Esophagus muscularis mucosa (tissue), 4 donors: ENCODE measurements around the gene NTRK2. TPM values are rescaled to one million over a fixed set of nuclear protein-coding genes. Genes with fewer than 3 reads are reported as not detected.

Experiments
- DNase-seq: peaks from one replicate; pipeline ENCODE4 v3.0.0-alpha.2; 2017; ENCODE audit errors: extremely low spot score
- H3K27ac ChIP-seq, 4 donors: fragments of 200-600 bp; sonication (generic); replicated peaks in 1 of 4; 1 replicate in 3 of 4; 2 replicates in 1 of 4; pipeline ENCODE4 v1.5.1; 2016 to 2019; ENCODE audit warnings: mild to moderate bottlenecking in 1 of 4
- H3K27me3 ChIP-seq, 4 donors: fragments of 200-600 bp; sonication (generic); one replicate each; pipeline versions ENCODE4 v1.5.1 to v1.6.0; 2016 to 2019
- H3K36me3 ChIP-seq, 4 donors: fragments of 200-600 bp; sonication (generic); one replicate each; pipeline ENCODE4 v1.5.1; 2016 to 2019
- H3K4me1 ChIP-seq, 4 donors: fragments of 200-600 bp; sonication (generic); one replicate each; pipeline ENCODE4 v1.5.1; 2016 to 2019
- H3K4me3 ChIP-seq, 4 donors: fragments of 200-600 bp; sonication (generic); 1 replicate in 2 of 4; 2 replicates in 2 of 4; pipeline ENCODE4 v1.5.1; 2016 to 2019; ENCODE audit warnings: mild to moderate bottlenecking in 4 of 4, moderate library complexity in 1 of 4
- H3K9me3 ChIP-seq, 4 donors: fragments of 200-600 bp; sonication (generic); 1 replicate in 3 of 4; 2 replicates in 1 of 4; pipeline ENCODE4 v1.5.1; 2016 to 2019
- EP300 ChIP-seq: sonication (generic); formaldehyde crosslinking; IDR thresholded peaks from one replicate; pipeline ENCODE4 v1.6.1; 2017; ENCODE audit warnings: antibody characterized with exemption
- POLR2A ChIP-seq: fragments of 450-650 bp; IDR thresholded peaks from one replicate; pipeline ENCODE4 v1.6.1; 2017; ENCODE audit warnings: antibody characterized with exemption, moderate library complexity, mild to moderate bottlenecking, low read depth
- POLR2AphosphoS5 ChIP-seq, 2 donors: sonication (generic); formaldehyde crosslinking; IDR thresholded peaks; one replicate each; pipeline ENCODE4 v1.6.1; 2017; ENCODE audit warnings: antibody characterized with exemption in 2 of 2
- WGBS: methylation state at CpG from one replicate; pipeline ENCODE4 v1.1.5; 2018; 5-methylcytosine and 5-hydroxymethylcytosine counted together
- intact Hi-C: fragments of 100-400 bp; cut with DNase I; formaldehyde crosslinking; loops from one replicate; pipeline ENCODE4 v1.15.1; 2023
- total RNA-seq, 4 donors: library from RNA; depleted of rRNA; stranded (reverse); fragments of >200 nt; gene quantifications; one replicate each; pipeline versions ENCODE4 v1.1.0 to v1.2.1, GENCODE V29; 2016
- TF ChIP-seq, protein P1 (sequence below), 3 experiments: fragments of 200-600 bp in 2 of 3; fragments of 450-650 bp in 1 of 3; sonication (generic) in 2 of 3; IDR thresholded peaks; one replicate each; pipeline ENCODE4 v1.5.1; 2017 to 2019; ENCODE audit warnings: antibody characterized with exemption in 3 of 3, mild to moderate bottlenecking in 2 of 3, moderate library complexity in 1 of 3

Gene NTRK2
- total RNA-seq, 4 donors from 2014 or later: 1.2 to 6.3 (median 5.5) TPM

GRCh38 chr9:84998639-84999038, 329.1 kb downstream of the NTRK2 start:
- Histone ChIP-seq H3K4me3 (no peak overlapping the region), H3K36me3 (no peaks in the 10 kb centered on the region), H3K27me3 (no peaks in the 10 kb centered on the region), H3K9me3 (peaks cover 0 to 17% (median 12%) of the 10 kb centered on the region in 4 donors), H3K27ac (no peak overlapping the region), H3K4me1 (no peaks in the 10 kb centered on the region)
- no peak for DNase-seq
- WGBS: 64% methylated on average over 2 of the region's 2 CpGs
- TF ChIP-seq EP300: no peak
- no peak for TF ChIP-seq POLR2A
- no peak for TF ChIP-seq POLR2AphosphoS5 (IDR thresholded peaks at IDR 0.05)
- TF ChIP-seq, protein P1, sequence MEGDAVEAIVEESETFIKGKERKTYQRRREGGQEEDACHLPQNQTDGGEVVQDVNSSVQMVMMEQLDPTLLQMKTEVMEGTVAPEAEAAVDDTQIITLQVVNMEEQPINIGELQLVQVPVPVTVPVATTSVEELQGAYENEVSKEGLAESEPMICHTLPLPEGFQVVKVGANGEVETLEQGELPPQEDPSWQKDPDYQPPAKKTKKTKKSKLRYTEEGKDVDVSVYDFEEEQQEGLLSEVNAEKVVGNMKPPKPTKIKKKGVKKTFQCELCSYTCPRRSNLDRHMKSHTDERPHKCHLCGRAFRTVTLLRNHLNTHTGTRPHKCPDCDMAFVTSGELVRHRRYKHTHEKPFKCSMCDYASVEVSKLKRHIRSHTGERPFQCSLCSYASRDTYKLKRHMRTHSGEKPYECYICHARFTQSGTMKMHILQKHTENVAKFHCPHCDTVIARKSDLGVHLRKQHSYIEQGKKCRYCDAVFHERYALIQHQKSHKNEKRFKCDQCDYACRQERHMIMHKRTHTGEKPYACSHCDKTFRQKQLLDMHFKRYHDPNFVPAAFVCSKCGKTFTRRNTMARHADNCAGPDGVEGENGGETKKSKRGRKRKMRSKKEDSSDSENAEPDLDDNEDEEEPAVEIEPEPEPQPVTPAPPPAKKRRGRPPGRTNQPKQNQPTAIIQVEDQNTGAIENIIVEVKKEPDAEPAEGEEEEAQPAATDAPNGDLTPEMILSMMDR (IDR thresholded peaks at IDR 0.05): no peak
- intact Hi-C loops: no loop called here

GRCh38 chr9:84999788-85000187, 330.3 kb downstream of the NTRK2 start:
- Histone ChIP-seq H3K36me3 (no peaks in the 10 kb centered on the region), H3K4me1 (no peaks in the 10 kb centered on the region), H3K27ac (no peak overlapping the region), H3K4me3 (no peak overlapping the region), H3K9me3 (peaks cover 0 to 17% (median 12%) of the 10 kb centered on the region in 4 donors), H3K27me3 (no peaks in the 10 kb centered on the region)
- WGBS: 83% methylated on average over 6 of the region's 7 CpGs
- no peak for TF ChIP-seq EP300
- no peak for TF ChIP-seq POLR2AphosphoS5 (IDR thresholded peaks at IDR 0.05)
- TF ChIP-seq, protein P1 (IDR thresholded peaks at IDR 0.05): no peak
- no peak for TF ChIP-seq POLR2A
- intact Hi-C loops: no loop called here
- no peak for DNase-seq

GRCh38 chr9:85001925-85002324, 332.4 kb downstream of the NTRK2 start:
- Histone ChIP-seq H3K4me3 (no peak overlapping the region), H3K4me1 (no peaks in the 10 kb centered on the region), H3K27me3 (no peaks in the 10 kb centered on the region), H3K9me3 (peaks cover 0 to 17% (median 12%) of the 10 kb centered on the region in 4 donors), H3K27ac (no peak overlapping the region), H3K36me3 (no peaks in the 10 kb centered on the region)
- intact Hi-C loops: no loop called here
- TF ChIP-seq, protein P1 (IDR thresholded peaks at IDR 0.05): no peak
- TF ChIP-seq POLR2A: no peak
- TF ChIP-seq POLR2AphosphoS5 (IDR thresholded peaks at IDR 0.05): no peak
- TF ChIP-seq EP300: no peak
- WGBS: no CpG with 5 or more reads among the region's 1 CpG
- no peak for DNase-seq

DNA sequence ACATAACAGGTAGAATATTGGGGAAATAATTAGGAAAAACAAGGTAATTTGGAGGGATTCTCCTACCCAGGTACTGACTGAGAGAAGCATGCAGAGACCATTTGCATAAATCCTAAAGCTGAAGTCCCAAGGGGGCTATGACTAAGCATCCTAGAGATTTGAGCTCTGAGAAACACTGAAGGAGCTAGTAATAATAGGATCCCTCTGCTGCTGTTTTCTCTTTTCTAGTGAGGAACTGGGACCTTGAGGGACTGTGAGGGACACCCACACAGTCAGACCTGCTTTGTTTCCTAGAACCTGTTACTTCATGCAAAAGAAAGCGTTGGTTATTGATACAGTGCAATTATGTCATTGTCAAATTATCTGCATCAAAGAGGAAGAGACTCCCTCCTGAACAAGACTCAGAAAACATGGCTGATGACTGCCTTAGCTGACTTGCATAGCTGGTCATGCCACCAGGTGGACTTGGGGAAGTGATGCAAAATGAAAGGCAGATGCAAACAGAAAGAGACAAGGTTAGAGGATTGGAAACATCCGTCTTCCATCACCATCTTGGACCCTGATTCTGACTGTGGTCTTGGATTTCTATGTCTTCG, 335.4 kb downstream of the NTRK2 start:
- Histone ChIP-seq H3K27ac (no peak overlapping the region), H3K9me3 (peaks cover 0 to 17% (median 12%) of the 10 kb centered on the region in 4 donors), H3K4me3 (no peak overlapping the region), H3K27me3 (no peaks in the 10 kb centered on the region), H3K36me3 (no peaks in the 10 kb centered on the region), H3K4me1 (no peaks in the 10 kb centered on the region)
- WGBS: 71% methylated on average over 3 of the region's 3 CpGs
- DNase-seq: no peak
- TF ChIP-seq POLR2AphosphoS5 (IDR thresholded peaks at IDR 0.05): no peak
- TF ChIP-seq, protein P1 (IDR thresholded peaks at IDR 0.05): no peak
- intact Hi-C loops: no loop called here

- TF ChIP-seq, protein P1 (IDR thresholded peaks at IDR 0.05): no peak
- no peak for TF ChIP-seq EP300
- TF ChIP-seq POLR2A: no peak
- no peak for TF ChIP-seq POLR2AphosphoS5 (IDR thresholded peaks at IDR 0.05)
- H3K27me3 ChIP-seq: no peaks in the 10 kb centered on the region
- intact Hi-C loops: no loop called here
- no peak overlapping the region for H3K4me3 ChIP-seq
- DNase-seq: no peak
- no peaks in the 10 kb centered on the region for H3K36me3 ChIP-seq
- 75% methylated on average over 1 of the region's 1 CpG for WGBS
- no peak overlapping the region for H3K27ac ChIP-seq
- no peaks in the 10 kb centered on the region for H3K9me3 ChIP-seq
- H3K4me1 ChIP-seq: no peaks in the 10 kb centered on the region
Observed at GRCh38 chr9:85007748-85008147, 338.2 kb downstream of the NTRK2 start.
